ENCODE data around the gene SMYD4.

- no peak for TF ChIP-seq RAD21 (conservative IDR thresholded peaks at IDR 0.05)
- no peak for TF ChIP-seq CTCF (IDR thresholded peaks at IDR 0.05; ENCODE audit: poor library complexity, severe bottlenecking)
Observed at GRCh38 chr17:1767358-1767757, 62.3 kb downstream of the SMYD4 start.

All from neural cell (in vitro differentiated cells).